HepG2 (cell line): ENCODE data around the gene CHKB. TPM values are rescaled to one million over a fixed set of nuclear protein-coding genes. Genes with fewer than 3 reads are reported as not detected.

Experiments used
- ARID4A ChIP-seq: sonication (generic); formaldehyde crosslinking; IDR thresholded peaks from 2 replicates; pipeline ENCODE4 v1.5.0; 2020; ENCODE audit warnings: mild to moderate bottlenecking, missing genetic modification reagents, borderline replicate concordance
- GLI4 ChIP-seq: sonication (generic); formaldehyde crosslinking; IDR thresholded peaks from 2 replicates; pipeline ENCODE4 v1.5.1; 2020; ENCODE audit warnings: missing genetic modification reagents, mild to moderate bottlenecking, moderate library complexity, borderline replicate concordance
- HINFP ChIP-seq: sonication (generic); formaldehyde crosslinking; IDR thresholded peaks from 2 replicates; pipeline ENCODE4 v1.4.0; 2020; ENCODE audit warnings: low read depth, mild to moderate bottlenecking, missing genetic modification reagents
- THAP9 ChIP-seq: sonication (generic); formaldehyde crosslinking; IDR thresholded peaks from 2 replicates; pipeline ENCODE4; 2020; ENCODE audit warnings: missing genetic modification reagents, mild to moderate bottlenecking, borderline replicate concordance
- ZBTB4 ChIP-seq: sonication (generic); formaldehyde crosslinking; IDR thresholded peaks from 2 replicates; pipeline ENCODE4 v1.4.0; 2020; ENCODE audit warnings: missing genetic modification reagents, mild to moderate bottlenecking, borderline replicate concordance
- ZNF382 ChIP-seq: sonication (generic); formaldehyde crosslinking; IDR thresholded peaks from 2 replicates; pipeline ENCODE4 v1.5.0; 2020; ENCODE audit warnings: missing genetic modification reagents, mild to moderate bottlenecking, borderline replicate concordance
- polyA plus RNA-seq, 8 experiments: library from polyadenylated mRNA; depleted of rRNA in 3 of 8; stranded (reverse) in 7 of 8; unstranded in 1 of 8; fragments of >200 nt; fragmentation: Illumina TruSeq in 4 of 8; extraction: Trizol in 4 of 8; gene quantifications; 2 replicates each; pipeline versions ENCODE4 v1.2.1 to v1.2.3, GENCODE V29; 2011 to 2016; ENCODE audit warnings: low read depth in 4 of 8, missing spikeins in 1 of 8, mixed read lengths in 1 of 8; ENCODE audit not compliant: insufficient read depth in 1 of 8
- total RNA-seq, 5 experiments: library from RNA; depleted of rRNA; stranded (reverse); fragments of >200 nt; fragmentation: Illumina TruSeq; extraction: Trizol; gene quantifications; 2 replicates each; pipeline ENCODE4 v1.2.3, GENCODE V29; 2016; ENCODE audit warnings: low read depth in 1 of 5
- TF ChIP-seq, protein P1 (sequence below): sonication (generic); formaldehyde crosslinking; conservative IDR thresholded peaks from 2 replicates; pipeline ENCODE4 v1.5.0; 2020; ENCODE audit warnings: missing genetic modification reagents

The CHKB gene
- total and polyA plus RNA-seq, 2 of the 13 experiments (the other 11 are each of a cell fraction or from before 2014, with no cell fraction given): 24.5 to 42.7 TPM

- TF ChIP-seq ZBTB4 (CRISPR knock-in tag): no peak
- TF ChIP-seq HINFP (CRISPR knock-in tag): no peak
- no peak for TF ChIP-seq ARID4A (CRISPR knock-in tag)
- no peak for TF ChIP-seq ZNF382 (CRISPR knock-in tag)
- no peak for TF ChIP-seq THAP9 (CRISPR knock-in tag)
- TF ChIP-seq, protein P1, sequence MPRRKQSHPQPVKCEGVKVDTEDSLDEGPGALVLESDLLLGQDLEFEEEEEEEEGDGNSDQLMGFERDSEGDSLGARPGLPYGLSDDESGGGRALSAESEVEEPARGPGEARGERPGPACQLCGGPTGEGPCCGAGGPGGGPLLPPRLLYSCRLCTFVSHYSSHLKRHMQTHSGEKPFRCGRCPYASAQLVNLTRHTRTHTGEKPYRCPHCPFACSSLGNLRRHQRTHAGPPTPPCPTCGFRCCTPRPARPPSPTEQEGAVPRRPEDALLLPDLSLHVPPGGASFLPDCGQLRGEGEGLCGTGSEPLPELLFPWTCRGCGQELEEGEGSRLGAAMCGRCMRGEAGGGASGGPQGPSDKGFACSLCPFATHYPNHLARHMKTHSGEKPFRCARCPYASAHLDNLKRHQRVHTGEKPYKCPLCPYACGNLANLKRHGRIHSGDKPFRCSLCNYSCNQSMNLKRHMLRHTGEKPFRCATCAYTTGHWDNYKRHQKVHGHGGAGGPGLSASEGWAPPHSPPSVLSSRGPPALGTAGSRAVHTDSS (CRISPR knock-in tag): no peak
- TF ChIP-seq GLI4 (CRISPR knock-in tag): no peak
These were observed 51.6 kb downstream of the CHKB start (continued) for GRCh38 chr22:50530877-50531545.
